GM21528 (cell line): ENCODE results near the gene EEF1B2.
"Not testable (repeated sequence)": the region's sequence is repeated elsewhere in the genome, so short reads cannot be mapped to it uniquely, and the experiment has no call there.

Experiments
- ATAC-seq: cut with Tn5 transposase; IDR thresholded peaks from one replicate; pipeline ENCODE4 v1.9.1; 2021; ENCODE audit warnings: mild to moderate bottlenecking, moderate library complexity; ENCODE audit not compliant: unreplicated experiment, low FRiP score

Gene EEF1B2

DNA sequence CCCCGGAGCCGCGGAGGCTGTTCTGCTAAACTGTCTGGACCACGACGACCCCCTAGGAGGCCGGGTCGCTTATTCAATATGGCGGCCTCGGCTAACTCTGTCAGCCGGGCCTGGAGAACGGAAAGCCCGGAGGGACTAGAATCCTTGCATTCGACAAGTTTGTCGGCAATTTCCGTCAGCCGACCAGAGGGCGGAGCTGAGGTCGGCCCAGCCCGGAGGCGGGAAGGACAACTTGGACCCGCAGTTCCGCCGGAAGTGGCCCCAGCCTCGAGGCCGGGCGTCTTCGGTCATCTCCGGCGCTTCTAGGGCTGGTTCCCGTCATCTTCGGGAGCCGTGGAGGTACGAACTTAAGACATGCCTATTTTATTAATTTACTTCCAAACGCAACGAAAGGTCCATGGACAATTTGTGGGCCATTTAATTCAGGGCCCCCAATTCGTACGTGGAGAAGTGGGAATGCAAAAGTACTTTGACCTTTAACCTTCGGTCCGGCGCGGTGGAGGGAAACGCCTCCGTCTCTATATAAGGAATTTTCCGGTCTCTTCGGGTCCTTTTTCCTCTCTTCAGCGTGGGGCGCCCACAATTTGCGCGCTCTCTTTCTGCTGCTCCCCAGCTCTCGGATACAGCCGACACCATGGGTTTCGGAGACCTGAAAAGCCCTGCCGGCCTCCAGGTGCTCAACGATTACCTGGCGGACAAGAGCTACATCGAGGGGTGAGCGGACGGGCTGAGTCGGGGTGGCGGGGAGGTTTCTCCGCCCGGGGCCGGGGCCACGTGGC, at the start of gene EEF1B2, which contains the start of gene NDUFS1:
TSS of gene EEF1B2 (plus strand) at position 550 of the 779 bp plus-strand sequence. CDS start at position 635, 85 bp downstream.
TSS of gene NDUFS1 (minus strand) at position 99 of the 779 bp plus-strand sequence. CDS start 5,766 bp downstream, outside the sequence.
- ATAC-seq = peak; percentile 90

- no peak for ATAC-seq
Observed at GRCh38 chr2:206112108-206112507, 47.6 kb upstream of the EEF1B2 start.

DNA sequence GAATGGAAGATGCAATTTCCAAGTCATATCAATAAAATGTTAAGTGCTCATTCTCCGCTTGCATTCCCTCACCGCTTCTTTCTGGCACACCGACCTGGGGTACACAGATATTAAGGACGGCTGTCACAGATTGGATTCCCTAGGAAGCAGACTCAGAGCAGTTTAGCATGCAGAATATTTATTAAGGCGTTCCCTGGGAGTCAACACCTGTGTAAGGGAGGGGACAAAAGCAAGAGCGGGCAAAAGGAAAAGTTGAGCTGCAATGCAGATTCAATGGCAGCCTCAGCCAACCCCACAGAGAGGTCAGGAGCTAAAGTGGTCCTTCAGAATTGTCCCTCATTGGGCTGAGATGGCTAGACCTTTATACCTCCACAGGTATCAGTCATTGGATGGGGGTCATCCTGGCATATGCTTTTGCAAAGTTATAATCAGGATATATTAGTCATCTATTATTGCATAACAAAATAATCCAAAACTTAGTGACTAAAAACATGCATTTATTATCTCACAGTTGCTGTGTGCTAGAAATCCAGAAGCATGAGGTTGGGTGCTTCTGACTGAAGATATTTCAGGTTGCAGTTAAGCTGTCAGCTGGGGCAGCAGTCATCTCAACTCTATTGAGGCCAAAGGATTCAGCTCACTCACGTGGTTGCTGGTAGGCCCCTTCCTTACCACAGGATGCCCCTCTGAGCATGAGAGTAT, 46.7 kb upstream of the EEF1B2 start:
- no peak for ATAC-seq

GRCh38 chr2:206115026-206115578, 44.6 kb upstream of the EEF1B2 start:
- ATAC-seq = no peak

GRCh38 chr2:206116278-206116677, 43.4 kb upstream of the EEF1B2 start:
- ATAC-seq = no peak

DNA sequence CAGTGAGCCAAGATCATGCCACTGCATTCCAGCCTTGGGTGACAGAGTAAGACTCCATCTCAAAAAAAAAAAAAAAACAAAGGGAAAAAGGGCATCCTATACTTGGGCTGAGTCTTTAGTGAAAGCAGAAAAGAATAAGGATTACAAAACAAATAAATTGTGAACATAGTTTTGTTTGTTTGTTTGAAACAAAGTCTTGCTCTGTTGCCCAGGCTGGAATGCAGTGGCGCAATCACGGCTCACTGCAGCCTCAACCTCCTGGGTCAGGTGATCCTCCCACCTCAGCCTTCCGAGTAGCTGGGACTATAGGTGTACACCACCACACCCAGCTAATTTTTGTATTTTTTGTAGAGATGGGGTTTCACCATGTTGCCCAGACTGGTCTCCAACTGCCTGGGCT, 37.1 kb upstream of the EEF1B2 start:
- not testable (repeated sequence) for ATAC-seq

DNA sequence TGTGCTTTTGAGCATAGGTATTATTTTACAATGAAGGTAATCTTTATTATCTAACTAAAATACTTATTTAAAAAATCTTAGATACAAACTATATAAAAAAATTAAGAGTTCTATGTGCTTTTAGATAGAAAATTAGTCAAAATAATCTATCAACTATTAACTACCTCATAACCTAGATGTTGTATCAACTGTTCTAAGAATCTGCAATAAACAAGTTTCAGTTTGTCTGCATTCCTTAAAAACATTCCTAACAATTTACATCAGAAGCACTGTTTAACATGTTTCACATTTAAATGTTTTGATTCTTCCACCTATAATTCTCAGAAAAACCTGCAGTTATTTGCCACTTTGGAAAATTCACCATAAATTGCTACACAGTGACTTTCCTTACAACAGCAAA, 33.8 kb upstream of the EEF1B2 start:
- ATAC-seq = no peak

GRCh38 chr2:206127656-206128055, 32.0 kb upstream of the EEF1B2 start:
- no peak for ATAC-seq

DNA sequence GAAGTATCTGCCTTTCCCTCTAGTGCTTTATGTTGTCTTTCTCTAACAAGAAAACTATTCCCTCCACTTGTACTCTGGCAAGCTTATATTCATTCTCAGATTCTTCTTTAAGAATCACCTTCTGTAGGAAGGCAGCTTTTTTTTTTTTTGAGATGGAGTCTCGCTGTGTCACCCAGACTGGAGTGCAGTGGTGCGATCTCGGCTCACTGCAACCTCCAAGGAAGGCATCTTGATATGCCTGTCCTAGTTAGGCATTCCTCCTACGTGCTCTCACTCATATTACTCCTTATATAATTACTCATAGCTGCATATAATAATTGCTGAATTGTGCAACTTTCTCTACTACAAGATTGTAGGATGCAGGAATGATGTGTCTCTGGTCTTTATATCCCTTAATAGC, 16.2 kb upstream of the EEF1B2 start:
- no peak for ATAC-seq

- no peak for ATAC-seq
Observed at GRCh38 chr2:206144383-206144782, 15.3 kb upstream of the EEF1B2 start.

GRCh38 chr2:206145665-206146064, 14.0 kb upstream of the EEF1B2 start:
- ATAC-seq = no peak

DNA sequence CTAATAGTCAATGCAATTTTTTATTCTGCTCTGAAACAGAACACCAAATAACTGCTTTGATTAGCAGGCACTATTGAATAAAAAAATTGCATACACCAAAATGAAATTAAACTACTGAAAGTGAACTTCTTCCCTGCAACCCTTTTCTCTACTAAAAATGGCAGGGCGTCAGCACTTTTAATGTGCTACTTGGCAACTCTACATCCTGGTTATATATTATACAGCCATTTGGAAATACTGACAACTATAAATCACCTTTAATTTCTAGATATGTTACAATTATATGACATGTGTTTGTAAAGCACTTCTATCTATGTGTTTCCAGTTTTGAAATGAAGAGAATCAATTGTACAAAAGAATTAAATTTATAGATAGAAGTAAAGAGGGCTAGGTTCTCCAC, 10.4 kb upstream of the EEF1B2 start:
- no peak for ATAC-seq

- no peak for ATAC-seq
Observed at GRCh38 chr2:206150168-206150567, 9.5 kb upstream of the EEF1B2 start.

GRCh38 chr2:206150631-206151030, 9.1 kb upstream of the EEF1B2 start:
- no peak for ATAC-seq

DNA sequence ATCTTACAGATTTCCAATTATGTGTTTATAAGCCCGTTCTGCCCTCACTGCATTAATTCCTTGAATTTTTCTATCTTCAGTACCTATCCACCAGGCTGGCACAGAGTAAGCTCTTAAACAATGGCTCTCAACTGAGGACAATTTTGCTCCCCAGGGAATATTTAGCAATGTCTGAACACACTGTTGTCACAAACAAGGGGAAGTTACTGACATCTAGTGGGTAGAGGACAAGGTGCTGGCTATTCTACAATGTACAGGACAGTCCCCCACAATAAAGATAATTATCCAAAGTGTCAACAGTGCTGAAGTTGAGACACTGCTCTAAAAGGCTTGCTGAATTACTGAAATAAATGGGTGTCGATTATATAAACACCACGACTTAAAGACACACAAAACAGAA, 5.5 kb upstream of the EEF1B2 start:
- ATAC-seq = no peak

DNA sequence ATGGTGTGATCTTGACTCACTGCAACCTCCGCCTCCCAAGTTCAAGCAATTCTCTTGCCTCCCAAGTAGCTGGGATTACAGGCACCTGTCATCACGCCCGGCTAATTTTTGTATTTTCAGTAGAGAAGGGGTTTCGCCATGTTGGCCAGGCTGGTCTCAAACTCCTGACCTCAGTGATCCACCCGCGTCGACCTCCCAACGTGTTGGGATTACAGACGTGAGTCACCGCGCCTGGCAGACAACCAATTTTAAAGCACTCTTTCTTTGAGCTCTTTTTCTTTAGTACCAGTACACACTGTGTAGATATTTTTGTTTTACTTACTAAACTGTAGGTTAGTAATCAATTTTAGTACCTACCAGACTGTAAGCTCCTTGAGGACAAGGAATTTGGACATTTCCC, 2.7 kb upstream of the EEF1B2 start:
- ATAC-seq = not testable (repeated sequence)

GRCh38 chr2:206158563-206159345, 941 bp upstream of the EEF1B2 start:
- peak; percentile 19 for ATAC-seq

GRCh38 chr2:206160125-206160806, 571 bp downstream of the EEF1B2 start:
- peak; percentile 61 for ATAC-seq

- ATAC-seq = no peak
Observed at GRCh38 chr2:206160807-206161179, 1.1 kb downstream of the EEF1B2 start.

DNA sequence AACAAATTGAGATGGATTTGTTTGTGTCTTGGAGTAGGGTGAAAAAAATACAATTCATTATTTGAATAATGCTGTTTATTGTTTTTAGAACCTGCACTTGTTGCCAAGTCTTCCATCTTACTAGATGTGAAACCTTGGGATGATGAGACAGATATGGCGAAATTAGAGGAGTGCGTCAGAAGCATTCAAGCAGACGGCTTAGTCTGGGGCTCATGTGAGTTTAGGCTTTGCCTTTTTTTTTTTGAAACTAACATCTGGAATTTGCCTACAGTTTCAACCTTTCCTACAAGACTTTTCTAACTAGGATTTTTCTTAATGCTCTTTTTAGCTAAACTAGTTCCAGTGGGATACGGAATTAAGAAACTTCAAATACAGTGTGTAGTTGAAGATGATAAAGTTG, 2.7 kb downstream of the EEF1B2 start:
- ATAC-seq = not testable (repeated sequence)
